PFSK-1 (cell line): ENCODE data around the gene FBXO24.

Experiments
- FOXP2 ChIP-seq: optimal IDR thresholded peaks from 2 replicates; pipeline ENCODE3; 2011; ENCODE audit warnings: borderline replicate concordance, control low read depth, inconsistent platforms; ENCODE audit not compliant: insufficient read depth; ENCODE audit errors: extremely low read length, extremely low read depth
- POLR2AphosphoS5 ChIP-seq: IDR thresholded peaks from 2 replicates; pipeline ENCODE4 v1.6.1; 2012; ENCODE audit warnings: low read depth, mild to moderate bottlenecking, control low read depth, low read length, moderate library complexity
- REST ChIP-seq, 2 experiments: IDR thresholded peaks; 2 replicates each; pipeline versions ENCODE4 v1.6.1 to v1.8.0; 2011 to 2012; ENCODE audit warnings: low read depth in 2 of 2, low read length in 2 of 2, control low read depth in 1 of 2, inconsistent platforms in 1 of 2, mild to moderate bottlenecking in 1 of 2, moderate library complexity in 1 of 2; ENCODE audit not compliant: insufficient read depth in 1 of 2
- SIN3A ChIP-seq: IDR thresholded peaks from 2 replicates; pipeline ENCODE4 v1.6.1; 2012; ENCODE audit warnings: mild to moderate bottlenecking, low read length, moderate library complexity, borderline replicate concordance; ENCODE audit not compliant: insufficient read depth
- TAF1 ChIP-seq: IDR thresholded peaks from 2 replicates; pipeline ENCODE4 v1.6.1; 2012; ENCODE audit warnings: low read length, control low read depth, borderline replicate concordance; ENCODE audit not compliant: insufficient read depth

The FBXO24 gene

DNA sequence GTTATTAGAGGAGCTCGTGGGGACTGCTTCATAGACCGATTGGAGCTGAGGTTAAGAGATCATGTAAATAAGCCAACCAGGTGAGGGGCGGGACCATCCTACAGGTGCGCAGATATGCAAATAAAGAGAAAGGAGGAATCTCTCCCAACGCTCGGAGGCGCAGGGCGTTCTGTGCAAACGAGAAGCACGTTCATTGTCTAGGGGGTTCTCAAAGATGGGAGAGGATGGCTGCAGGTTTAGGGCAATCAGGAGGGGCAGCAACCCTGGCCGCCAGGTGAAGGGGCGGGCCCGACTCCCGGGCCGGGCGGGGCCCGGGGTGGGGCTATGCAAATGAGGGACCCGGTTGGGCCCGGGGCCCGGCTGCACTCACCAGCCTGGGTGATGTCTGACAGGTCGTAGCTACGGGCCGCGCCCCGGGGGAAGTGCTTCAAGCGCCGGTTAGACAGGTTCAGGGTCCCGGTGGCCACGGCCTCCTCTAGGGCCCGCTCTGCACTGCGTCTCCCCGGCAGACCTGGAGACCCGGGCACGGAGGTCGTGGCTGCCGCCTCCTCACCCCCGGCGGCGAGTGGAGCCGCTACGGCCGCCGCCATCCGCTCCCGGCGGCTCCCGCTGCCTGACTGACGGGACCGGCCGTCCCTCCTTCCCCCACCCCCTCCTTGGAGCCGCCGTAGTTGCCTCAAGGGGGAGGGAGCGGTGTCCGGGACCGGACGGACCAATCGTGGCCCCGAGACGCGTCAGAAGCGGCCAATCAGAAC, 440 bp upstream of the FBXO24 start, which contains the start of gene LRCH4:
TSS of gene LRCH4 (minus strand) at position 619 of the 755 bp plus-strand sequence. CDS start at position 590, 29 bp downstream.
- TF ChIP-seq REST (IDR thresholded peaks at IDR 0.05; ENCODE audit: insufficient read depth in 1 of 2, low read depth in 2 of 2, low read length in 2 of 2) (0 out of 4 replicates have a peak, but pooled peaks of 1 of the 2 experiments have one; percentile 26), POLR2AphosphoS5 (peak; percentile 95), TAF1 (peak; percentile 92; the same call in 1 of the 2 replicates), FOXP2 (no peak)

DNA sequence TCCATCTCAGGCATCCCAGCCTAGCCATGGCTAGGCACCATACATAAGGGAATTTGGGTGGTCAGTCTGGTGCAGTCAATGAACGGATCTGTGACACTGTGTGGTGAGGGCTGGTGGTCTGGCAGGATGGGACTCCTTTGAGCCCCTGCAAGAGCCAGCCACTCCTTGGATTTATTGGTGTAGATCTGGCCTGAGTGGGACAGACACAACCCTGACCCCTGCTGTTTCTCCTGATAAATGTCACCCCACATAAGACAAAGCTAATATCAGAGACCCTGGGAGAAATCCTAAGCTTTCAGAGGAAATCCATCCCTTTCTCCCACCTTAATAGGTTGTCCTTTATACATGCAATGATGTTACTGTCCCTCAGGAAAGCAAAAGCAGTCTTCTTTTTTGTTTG, 2.3 kb downstream of the FBXO24 start:
- TF ChIP-seq SIN3A (no peak), TAF1 (no peak), POLR2AphosphoS5 (no peak), REST (IDR thresholded peaks at IDR 0.05; ENCODE audit: insufficient read depth in 1 of 2, low read depth in 2 of 2, low read length in 2 of 2) (no peak), FOXP2 (no peak)

GRCh38 chr7:100589341-100589947, 3.3 kb downstream of the FBXO24 start:
- no peak for TF ChIP-seq REST (IDR thresholded peaks at IDR 0.05; ENCODE audit: insufficient read depth in 1 of 2, low read depth in 2 of 2, low read length in 2 of 2)
- no peak for TF ChIP-seq FOXP2
- no peak for TF ChIP-seq POLR2AphosphoS5
- no peak for TF ChIP-seq TAF1
- TF ChIP-seq SIN3A = no peak

DNA sequence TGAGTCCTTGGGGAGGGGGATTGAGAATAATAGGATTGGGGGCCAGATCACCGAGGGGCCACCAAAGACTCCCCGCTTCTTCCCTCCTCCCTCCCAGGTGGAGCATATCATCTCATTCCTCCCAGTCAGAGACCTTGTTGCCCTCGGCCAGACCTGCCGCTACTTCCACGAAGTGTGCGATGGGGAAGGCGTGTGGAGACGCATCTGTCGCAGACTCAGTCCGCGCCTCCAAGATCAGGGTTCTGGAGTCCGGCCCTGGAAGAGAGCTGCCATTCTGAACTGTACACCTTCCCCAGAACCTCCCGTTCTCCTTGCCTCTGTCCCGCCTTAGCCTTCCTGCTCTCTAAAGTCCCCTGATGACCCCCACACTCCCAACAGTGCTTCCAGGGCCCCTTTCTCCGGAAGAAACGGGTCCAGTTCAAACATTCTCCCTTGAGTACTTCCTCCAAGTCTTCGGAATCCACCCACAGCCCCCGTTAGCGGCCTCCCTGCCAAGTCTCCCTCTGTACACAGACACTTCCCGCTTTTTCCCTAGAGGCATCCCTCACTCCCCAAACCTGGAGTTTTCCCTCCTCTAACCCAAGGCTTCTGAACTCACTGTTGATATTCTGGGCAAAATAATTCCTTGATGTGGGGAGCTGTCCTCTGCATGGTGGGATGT, 4.1 kb downstream of the FBXO24 start:
- TF ChIP-seq POLR2AphosphoS5 (no peak), REST (IDR thresholded peaks at IDR 0.05; ENCODE audit: insufficient read depth in 1 of 2, low read depth in 2 of 2, low read length in 2 of 2) (no peak), TAF1 (no peak), SIN3A (no peak), FOXP2 (no peak)
